Measurements from ENCODE around the gene DCDC2B.

GRCh38 chr1:32172621-32173245 lies 36.2 kb upstream of the DCDC2B start:
- TF ChIP-seq CTCF (IDR thresholded peaks at IDR 0.05 in 4 of 5, conservative IDR thresholded peaks at IDR 0.05 in 1 of 5) (no peak), POLR2A (IDR thresholded peaks at IDR 0.05) (no peak)

Data from gastrocnemius medialis (tissue), 4 donors.